HG02981 (cell line): ENCODE results near the gene ADORA2B.
"Not testable (repeated sequence)": the region's sequence is repeated elsewhere in the genome, so short reads cannot be mapped to it uniquely, and the experiment has no call there.

Source experiments
- ATAC-seq: cut with Tn5 transposase; IDR thresholded peaks from one replicate; pipeline ENCODE4 v1.9.1; 2021; ENCODE audit warnings: mild to moderate bottlenecking, moderate library complexity; ENCODE audit not compliant: unreplicated experiment

The ADORA2B gene

GRCh38 chr17:15921640-15922039, 23.3 kb upstream of the ADORA2B start:
- ATAC-seq = no peak

DNA sequence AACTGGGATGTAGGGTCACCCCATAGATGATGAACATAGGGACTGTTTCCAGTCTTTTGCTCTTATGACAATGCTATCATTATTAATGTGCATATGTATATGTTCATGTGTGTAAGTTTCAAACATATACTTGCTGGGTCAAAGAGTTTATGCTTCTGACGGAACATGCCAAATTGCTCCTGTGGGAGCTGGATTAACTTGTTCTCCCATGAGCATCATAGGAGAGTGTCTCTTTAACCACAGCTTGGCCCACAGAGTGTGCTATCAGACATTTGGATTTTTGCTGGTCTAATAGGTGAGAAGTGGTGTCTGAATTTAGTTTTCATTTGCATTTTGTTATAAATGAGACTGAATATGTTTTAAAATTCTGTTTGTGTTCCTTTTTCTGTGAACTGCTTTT, 22.3 kb upstream of the ADORA2B start:
- ATAC-seq = no peak

DNA sequence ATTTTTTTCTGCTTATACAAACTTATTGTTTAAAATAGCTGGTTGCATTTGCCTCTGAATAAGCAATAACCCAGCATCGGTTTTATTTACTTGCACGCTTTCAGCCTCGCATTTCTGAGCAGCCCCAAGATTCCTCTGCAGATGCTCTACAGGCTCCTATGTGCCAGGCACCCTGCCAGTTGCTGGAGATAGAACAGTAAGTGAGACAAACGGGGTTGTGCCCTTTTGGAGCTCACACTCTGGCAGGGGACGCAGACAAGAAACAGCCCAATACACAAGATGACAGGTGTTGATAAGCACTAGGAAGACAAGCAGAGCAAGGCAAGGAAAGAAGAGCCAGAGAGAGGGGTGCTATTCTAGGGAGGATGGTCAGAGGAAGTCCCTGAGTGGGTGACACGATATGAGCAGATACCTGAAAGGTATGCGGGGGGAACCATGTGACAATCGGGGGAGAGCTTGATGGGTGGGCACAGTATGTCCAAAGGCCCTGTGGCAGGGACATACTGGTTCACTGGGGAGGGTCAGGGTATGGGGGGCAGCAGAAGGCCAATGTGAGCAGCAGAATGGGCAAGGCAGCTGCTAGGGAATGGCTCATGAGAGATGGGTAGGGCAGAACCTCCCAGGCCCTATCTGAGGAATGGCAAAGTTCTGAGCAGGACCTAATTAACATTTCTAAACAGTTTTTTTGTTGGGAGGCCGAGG, 18.7 kb upstream of the ADORA2B start:
- no peak for ATAC-seq

DNA sequence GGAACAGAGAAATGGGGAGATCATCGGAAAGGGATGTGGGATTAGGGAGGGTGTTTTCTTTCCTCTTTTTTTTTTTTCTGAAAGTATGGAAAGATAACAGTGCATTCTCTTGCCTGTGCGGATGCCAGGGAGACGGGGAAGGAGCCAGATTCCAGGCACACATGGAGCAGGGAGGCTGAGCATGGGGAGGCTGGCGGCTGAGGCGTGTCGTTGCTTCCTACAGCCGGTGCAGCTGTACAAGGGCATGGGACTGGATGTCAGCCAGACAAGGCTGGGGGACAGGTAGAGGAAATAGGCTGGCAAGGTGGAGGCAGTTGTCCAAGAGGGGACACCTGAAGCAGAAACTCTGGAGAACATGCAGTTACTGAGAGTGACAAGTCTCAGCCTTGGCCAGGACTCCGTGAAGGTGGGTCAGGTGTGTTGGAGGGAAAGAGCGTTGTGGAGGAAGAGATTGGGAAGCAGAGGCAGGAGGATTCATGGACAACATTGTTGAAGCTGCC, 16.6 kb upstream of the ADORA2B start:
- ATAC-seq = no peak

DNA sequence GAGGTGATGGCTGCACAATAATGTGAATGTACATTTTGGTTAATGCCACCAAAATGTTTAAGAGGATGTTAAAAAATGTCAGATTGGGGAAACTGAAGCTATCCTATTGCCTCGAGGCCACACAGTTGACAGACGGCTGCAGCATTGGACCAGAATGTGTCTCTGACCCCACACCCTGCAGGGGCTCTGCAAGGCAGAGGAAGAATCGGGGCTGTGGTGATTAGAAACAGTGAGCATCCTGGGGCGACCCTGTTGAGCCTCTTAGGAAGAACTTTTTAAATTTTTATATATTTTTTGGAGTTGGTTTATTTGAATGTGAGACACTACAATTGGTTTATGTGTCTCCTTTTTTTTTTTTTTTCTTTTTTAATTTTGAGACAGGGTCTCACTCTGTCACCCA, 15.0 kb upstream of the ADORA2B start:
- ATAC-seq = no peak

- no peak for ATAC-seq
These were observed 14.5 kb upstream of the ADORA2B start for GRCh38 chr17:15930426-15930825.

- ATAC-seq = no peak
These were observed 13.5 kb upstream of the ADORA2B start for GRCh38 chr17:15931394-15931793.

GRCh38 chr17:15934866-15935265, 10.1 kb upstream of the ADORA2B start:
- ATAC-seq = no peak

DNA sequence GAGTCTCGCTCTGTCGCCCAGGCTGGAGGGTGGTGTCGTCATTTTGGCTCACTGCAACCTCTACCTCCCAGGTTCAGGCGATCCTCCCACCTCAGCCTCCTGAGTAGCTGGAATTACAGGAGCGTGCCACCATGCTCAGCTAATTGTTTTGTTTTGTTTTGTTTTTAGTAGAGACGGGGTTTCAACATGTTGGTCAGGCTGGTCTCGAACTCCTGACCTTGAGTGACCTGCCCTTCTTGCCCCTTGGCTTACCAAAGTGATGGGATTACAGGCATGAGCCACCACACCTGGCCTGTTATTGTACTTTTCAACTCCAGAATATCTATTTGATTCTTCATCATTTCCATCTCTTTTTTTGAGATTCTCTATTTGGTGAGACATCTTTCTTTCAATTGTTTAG, 9.0 kb upstream of the ADORA2B start:
- ATAC-seq = no peak

DNA sequence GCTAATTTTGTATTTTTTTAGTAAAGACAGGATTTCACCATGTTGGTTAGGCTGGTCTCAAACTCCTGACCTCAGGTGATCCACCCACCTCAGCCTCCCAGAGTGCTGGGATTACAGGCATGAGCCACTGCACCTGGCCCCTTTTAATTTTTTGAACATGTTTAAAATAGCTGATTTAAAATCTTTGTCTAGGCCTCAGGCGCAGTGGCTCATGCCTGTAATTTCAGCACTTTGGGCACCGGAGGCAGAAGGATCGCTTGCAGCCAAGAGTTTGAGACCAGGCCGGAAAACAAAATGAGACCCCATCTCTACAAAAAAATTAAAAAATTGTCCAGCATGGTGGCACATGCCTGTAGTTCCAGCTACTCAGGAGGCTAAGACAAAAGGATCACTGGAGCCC, 8.4 kb upstream of the ADORA2B start:
- not testable (repeated sequence) for ATAC-seq

- no peak for ATAC-seq
These were observed 3.1 kb upstream of the ADORA2B start for GRCh38 chr17:15941781-15942180.

GRCh38 chr17:15942207-15942833, 2.6 kb upstream of the ADORA2B start:
- no peak for ATAC-seq

GRCh38 chr17:15943971-15944758, 765 bp upstream of the ADORA2B start:
- ATAC-seq = peak; percentile 10

DNA sequence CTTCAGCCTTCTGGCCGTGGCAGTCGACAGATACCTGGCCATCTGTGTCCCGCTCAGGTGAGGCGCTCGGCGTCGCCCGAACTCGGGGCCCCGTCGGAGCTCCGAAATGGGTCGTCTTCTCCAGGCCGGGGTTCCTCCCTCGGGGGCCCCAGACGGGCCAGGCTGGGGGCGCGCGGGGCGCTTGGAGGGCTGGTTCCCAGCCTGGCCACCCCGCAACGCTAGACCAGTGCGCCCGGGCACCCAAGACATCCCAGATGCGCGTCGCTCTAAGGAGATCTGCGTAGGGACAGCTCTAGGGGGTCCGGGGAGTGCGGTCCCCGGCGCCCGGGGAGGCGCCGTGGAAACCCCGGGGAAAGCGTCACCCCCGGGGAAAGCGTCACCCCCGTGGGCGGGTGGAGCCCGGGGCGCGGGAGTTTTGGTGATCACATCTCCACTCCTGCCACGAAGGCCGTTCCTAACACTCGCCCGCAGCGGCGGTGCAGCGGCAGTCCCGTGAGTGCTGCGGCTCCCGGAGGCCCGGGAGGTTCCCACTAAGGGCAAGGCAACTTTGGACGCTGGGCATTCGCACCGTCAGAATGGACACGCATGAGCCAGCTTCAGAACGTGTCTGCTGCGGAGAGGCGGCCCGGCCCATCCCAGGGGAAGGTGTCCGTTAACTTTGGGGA, 729 bp downstream of the ADORA2B start:
- ATAC-seq = no peak

GRCh38 chr17:15946611-15947120, 1.7 kb downstream of the ADORA2B start:
- no peak for ATAC-seq

DNA sequence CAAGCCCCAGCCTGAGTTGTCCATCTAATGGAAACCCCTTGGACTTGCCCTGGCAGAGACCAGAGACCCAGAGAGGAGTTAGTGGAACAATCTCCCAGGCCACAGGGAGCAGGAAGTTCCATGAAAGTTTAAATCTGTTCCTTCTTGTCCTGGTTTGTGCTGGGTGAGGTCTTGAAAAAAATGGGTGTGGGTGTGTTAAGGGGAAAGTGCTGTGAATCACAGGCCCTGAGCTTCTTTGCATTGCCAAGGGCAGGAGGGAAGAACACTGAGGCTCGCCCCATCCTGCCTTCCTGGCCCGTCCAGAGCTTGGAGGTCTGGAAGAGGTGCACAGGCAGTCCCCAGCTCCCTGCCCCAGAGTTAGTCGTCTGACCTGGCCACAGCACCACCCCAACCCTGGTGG, 2.3 kb downstream of the ADORA2B start:
- no peak for ATAC-seq

GRCh38 chr17:15947976-15948752, 3.2 kb downstream of the ADORA2B start:
- no peak for ATAC-seq

GRCh38 chr17:15951368-15952047, 6.6 kb downstream of the ADORA2B start:
- no peak for ATAC-seq

GRCh38 chr17:15952048-15952532, 7.2 kb downstream of the ADORA2B start:
- no peak for ATAC-seq
